ENCODE measurements around the gene NACC1. TPM values are rescaled to one million over a fixed set of nuclear protein-coding genes. Genes with fewer than 3 reads are reported as not detected.

Gene NACC1
- polyA plus RNA-seq, 2 of the 4 experiments (the other 2 are of a cell fraction) = 26.1 to 37.9 TPM

- TF ChIP-seq EHMT2 (IDR thresholded peaks at IDR 0.05; ENCODE audit: low read depth) (no peak), CTCF (IDR thresholded peaks at IDR 0.05) (no peak), ZFP36 (IDR thresholded peaks at IDR 0.05; ENCODE audit: borderline replicate concordance, partially characterized antibody) (no peak), HDAC2 (IDR thresholded peaks at IDR 0.05) (no peak), BHLHE40 (IDR thresholded peaks at IDR 0.05; ENCODE audit: low read depth, low read length) (no peak), RNF2 (IDR thresholded peaks at IDR 0.05; ENCODE audit: borderline replicate concordance, low read depth) (no peak), USF2 (IDR thresholded peaks at IDR 0.05) (no peak), TP53 (CRISPR knock-in tag; IDR thresholded peaks at IDR 0.05) (peak; percentile 63; the same call in 1 of the 2 replicates), ZC3H11A (IDR thresholded peaks at IDR 0.05) (no peak), BCL3 (IDR thresholded peaks at IDR 0.05) (no peak; the same call in 2 of the 3 replicates), FOSB (CRISPR knock-in tag; IDR thresholded peaks at IDR 0.05) (0 out of 2 replicates have a peak, but pooled peaks have one; percentile 30), ELK1 (IDR thresholded peaks at IDR 0.05; ENCODE audit: low read depth, low read length) (no peak), HOXB5 (CRISPR knock-in tag; IDR thresholded peaks at IDR 0.05) (no peak; the same call in 1 of the 2 replicates), RFX5 (IDR thresholded peaks at IDR 0.05) (no peak), NR3C1 (IDR thresholded peaks at IDR 0.05) (no peak), POLR2A (IDR thresholded peaks at IDR 0.05; ENCODE audit: low read length) (peak; percentile 25; the same call in 1 of the 2 replicates), HEYL (CRISPR knock-in tag; IDR thresholded peaks at IDR 0.05) (no peak), FOXS1 (CRISPR knock-in tag; IDR thresholded peaks at IDR 0.05) (no peak), FOSL2 (IDR thresholded peaks at IDR 0.05) (0 out of 2 replicates have a peak, but pooled peaks have one; percentile 5), FOSL2 (CRISPR knock-in tag; IDR thresholded peaks at IDR 0.05) (peak; percentile 44), ATOH8 (CRISPR knock-in tag; IDR thresholded peaks at IDR 0.05; ENCODE audit: low read depth) (peak; percentile 73; the same call in 1 of the 2 replicates), CHD2 (IDR thresholded peaks at IDR 0.05; ENCODE audit: low read length, partially characterized antibody) (no peak), CHD4 (IDR thresholded peaks at IDR 0.05; ENCODE audit: borderline replicate concordance) (no peak)
Observed at GRCh38 chr19:13164343-13165161, 46.5 kb downstream of the NACC1 start (continued).
